HTR-8/SVneo (cell line): ENCODE measurements around the gene TGDS.
"Not testable (repeated sequence)": the region's sequence is repeated elsewhere in the genome, so short reads cannot be mapped to it uniquely, and the experiment has no call there.

ENCODE experiments used
- DNase-seq: peaks from one replicate; pipeline ENCODE4 v3.0.0; 2011; ENCODE audit warnings: low spot score, mixed read lengths; ENCODE audit not compliant: insufficient read length
- FAIRE-seq: peaks from 2 replicates; lab custom pipeline; 2011; peaks lifted over from hg19 to GRCh38; lab: Jason Lieb, UNC

Gene TGDS

GRCh38 chr13:94595950-94596574 lies at the start of gene TGDS:
Gene TGDS, minus strand, starts transcription at chr13:94596152. Its CDS starts 16 bp downstream, at chr13:94596136.
- DNase-seq (peak; percentile 75), FAIRE-seq (no peak)

DNA sequence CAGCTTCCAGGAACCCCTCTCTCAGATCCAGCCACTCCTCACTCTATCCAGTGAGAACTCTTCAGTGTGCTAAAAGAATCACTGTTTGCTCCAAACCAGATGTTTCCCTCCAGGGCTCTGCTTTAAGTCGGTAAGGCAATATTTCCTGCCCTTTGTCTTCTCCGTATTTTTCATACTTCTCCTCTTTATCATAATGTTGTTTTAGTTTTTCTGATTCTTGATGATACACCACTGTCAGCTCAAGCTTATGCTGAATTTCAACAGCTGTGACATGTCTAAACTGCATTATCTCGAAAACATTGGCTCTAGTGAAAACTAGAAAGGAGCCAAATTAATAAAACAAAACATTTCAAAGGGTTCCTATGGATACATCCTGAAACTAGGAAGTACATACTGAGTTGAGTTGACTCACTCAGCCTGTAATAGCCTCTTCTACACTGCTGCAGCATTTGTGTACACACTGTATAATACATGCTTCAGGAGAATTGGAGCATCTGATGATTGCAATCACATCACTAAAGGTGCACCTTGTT lies 45.5 kb upstream of the TGDS start:
- FAIRE-seq (no peak), DNase-seq (no peak)

DNA sequence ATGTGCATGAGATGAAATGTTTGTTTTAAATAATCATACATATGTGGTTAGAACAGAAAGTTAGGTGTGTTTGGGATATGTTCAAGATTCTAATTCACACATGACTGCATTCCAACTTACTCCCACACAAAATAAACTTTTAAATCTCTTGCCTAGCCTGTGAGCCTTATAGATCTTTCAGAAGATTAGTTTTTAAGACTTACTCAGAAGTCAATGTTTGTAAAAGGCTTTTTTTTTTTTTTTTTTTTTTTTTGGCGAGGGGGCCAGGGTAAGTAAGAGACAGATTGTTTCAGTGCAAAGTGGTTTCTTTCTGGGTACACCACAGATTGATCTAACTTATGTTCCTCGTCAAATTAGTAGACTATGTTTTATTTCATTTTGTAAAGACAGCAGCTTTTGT lies 44.8 kb upstream of the TGDS start:
- no peak for DNase-seq
- FAIRE-seq = no peak

GRCh38 chr13:94637677-94638076 lies 41.7 kb upstream of the TGDS start:
- FAIRE-seq, DNase-seq: not testable (repeated sequence)

GRCh38 chr13:94636942-94637578 lies 41.1 kb upstream of the TGDS start:
- FAIRE-seq (no peak), DNase-seq (no peak)

- FAIRE-seq, DNase-seq: not testable (repeated sequence)
Observed at GRCh38 chr13:94636096-94636495, 40.1 kb upstream of the TGDS start.

DNA sequence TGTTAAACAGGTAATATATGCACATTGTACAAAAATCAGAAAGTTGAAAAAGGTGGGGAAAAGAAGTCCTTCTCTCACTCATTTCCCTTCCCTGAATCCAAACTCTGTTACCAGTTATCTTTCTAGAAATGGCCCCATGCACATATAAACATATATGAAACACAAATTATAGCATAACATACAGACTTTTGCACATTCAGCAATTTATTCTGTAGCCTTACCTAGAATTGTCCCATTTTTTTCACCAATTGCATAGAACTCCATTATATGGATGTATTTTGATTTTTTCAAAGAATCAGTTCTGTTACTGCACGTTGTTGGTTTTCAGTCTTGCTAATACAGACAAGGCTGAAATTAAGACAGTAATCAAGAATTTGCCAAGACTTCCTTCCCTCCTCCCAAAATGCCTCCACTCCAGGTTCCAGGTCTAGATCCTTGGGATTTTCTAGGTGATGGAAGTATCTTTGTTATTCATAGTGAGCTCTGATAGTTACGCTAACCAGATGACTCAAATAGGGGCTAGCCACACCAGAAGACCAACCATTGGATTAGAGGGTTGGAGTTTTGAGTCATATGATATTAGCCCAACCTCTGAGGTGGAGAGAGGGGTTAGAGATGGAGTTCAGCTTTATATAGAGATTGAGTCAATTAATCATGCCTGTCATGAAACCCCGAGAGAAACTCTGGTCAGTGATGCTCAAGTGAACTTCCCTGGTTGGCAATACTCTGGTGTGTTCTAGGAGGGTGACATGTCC lies 36.5 kb upstream of the TGDS start:
- FAIRE-seq (no peak), DNase-seq (no peak)

- no peak for FAIRE-seq
- no peak for DNase-seq
Observed at GRCh38 chr13:94630858-94631257, 34.9 kb upstream of the TGDS start.

DNA sequence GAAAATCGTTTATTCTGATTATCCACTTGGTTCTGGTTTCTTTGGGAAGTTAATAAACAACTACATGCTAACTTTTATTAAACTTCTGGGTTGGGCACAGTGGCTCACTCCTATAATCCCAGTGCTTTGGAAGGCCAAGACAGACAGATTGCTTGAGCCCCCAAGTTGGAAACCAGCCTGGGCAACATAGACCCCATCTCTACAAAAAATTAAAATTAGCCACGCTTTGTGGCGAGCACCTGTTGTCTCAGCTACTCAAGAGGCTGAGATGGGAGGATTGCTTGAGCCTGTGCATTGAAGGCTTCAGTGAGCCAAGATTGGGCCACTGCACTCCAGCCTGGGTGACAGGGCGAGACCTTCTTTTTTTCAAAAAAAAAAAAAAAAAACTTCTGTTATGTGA lies 27.4 kb upstream of the TGDS start:
- FAIRE-seq = no peak
- no peak for DNase-seq

DNA sequence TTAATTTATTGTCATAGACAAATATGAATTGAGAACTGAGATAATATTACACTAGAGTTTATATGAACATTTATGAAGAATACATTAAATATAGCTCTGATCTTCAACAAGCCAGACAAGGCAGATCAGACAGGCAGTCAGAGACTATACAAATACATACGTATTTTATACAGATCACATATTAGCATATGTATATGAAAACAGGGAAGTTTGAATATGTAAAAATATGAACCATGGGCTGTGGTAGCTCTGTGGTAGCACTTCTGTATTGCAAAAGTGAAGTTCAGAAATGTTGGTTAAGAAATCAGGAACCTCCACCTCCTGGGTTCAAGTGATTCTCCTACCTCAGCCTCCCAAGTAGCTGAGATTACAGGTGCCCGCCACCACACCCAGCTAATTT lies 26.4 kb upstream of the TGDS start:
- no peak for DNase-seq
- FAIRE-seq = no peak

GRCh38 chr13:94620286-94620896 lies 24.4 kb upstream of the TGDS start:
- no peak for FAIRE-seq

DNA sequence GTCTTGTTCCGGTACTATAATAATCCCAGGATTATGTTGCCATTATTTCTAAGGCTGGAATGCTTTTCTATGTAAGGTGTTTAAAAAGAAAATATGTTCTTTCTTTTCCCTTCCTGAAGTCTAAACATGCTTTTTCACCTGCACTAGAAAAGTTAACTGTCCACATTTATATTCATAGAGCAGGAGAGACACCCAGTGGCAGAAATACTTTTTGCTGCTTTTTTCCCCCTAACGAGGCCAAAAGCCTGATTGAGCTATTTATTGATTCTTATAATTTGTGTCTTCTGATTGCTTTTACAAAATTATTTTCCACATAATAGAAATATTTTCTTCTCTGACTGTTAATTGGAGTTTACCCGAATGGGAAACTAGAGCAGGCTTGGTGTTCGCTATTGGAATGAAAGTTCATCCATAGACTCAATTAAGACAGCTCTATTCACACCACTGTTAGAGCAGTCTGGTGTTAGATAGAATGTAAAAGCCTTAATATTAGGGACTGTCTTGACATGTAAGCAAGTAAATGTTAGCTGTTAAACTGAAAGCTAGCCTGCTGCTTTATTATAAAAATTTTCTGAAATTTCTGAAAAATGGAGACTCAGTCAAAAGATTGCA lies 21.5 kb upstream of the TGDS start:
- no peak for DNase-seq
- no peak for FAIRE-seq

More at GRCh38 chr13:94620286-94620896, 24.4 kb upstream of the TGDS start:
- DNase-seq = no peak

GRCh38 chr13:94613051-94613450 lies 17.1 kb upstream of the TGDS start:
- DNase-seq (no peak), FAIRE-seq (no peak)

- DNase-seq = no peak
- FAIRE-seq = no peak
Observed at GRCh38 chr13:94612050-94612449, 16.1 kb upstream of the TGDS start.

- DNase-seq (no peak), FAIRE-seq (no peak)
Observed at GRCh38 chr13:94610475-94610874, 14.5 kb upstream of the TGDS start.

DNA sequence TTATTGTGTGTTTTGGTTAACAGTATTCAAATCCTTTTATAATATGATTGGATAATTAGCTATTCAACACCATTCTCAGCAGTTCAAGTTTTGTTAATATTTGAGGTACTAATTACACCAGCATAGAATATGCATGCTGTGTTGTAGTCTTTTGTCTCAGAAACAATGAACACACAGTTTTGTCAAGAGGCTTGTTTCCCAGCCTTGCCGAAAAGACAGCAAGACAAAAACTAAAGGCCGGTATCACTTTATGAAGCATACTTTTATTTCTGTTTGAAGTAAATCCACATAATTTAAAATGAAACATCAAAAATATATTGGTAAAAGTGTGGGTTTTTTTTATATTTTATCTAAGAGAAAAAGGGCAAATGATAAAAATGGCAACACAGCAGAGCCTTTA lies 13.2 kb upstream of the TGDS start:
- DNase-seq (no peak), FAIRE-seq (no peak)

DNA sequence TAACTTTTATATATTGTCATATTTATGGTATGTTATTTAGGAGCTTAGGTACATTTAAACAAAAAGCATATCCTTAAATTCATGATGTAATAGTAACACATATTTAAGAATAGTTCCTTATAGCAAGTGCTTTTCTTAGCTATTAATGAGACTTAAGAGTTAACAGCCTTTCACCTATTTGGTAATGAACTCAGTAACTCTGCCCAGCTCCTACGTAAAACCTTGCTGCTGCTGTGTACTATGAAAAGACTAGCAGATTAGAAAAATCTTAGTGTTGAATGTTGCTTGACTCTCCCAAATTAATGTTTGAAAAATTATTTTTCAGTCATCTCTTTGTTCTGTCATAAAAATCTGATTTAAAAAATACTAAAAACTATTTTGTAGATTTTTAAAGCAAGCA lies 12.6 kb upstream of the TGDS start:
- FAIRE-seq (no peak), DNase-seq (no peak)

- no peak for FAIRE-seq
- no peak for DNase-seq
Observed at GRCh38 chr13:94607939-94608338, 12.0 kb upstream of the TGDS start.

DNA sequence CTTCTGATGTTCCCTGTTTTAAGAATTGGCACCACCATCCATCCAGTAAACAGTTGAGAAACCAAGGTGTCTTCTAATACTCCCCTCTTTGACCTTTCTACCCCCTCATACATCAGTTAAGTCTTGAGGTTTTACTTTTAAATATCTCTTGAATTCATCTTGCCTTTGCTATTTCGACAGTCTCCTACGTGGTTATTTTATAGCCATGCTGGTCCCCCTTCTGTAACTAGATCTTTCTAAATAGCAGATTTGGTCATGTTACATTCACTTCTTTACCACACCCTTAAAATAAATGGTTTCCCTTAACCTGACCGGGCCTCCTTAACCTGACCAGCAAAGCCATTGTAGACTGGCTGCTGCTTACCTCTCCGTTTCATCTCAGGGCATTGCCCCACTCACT lies 11.1 kb upstream of the TGDS start:
- DNase-seq (no peak), FAIRE-seq (no peak)

DNA sequence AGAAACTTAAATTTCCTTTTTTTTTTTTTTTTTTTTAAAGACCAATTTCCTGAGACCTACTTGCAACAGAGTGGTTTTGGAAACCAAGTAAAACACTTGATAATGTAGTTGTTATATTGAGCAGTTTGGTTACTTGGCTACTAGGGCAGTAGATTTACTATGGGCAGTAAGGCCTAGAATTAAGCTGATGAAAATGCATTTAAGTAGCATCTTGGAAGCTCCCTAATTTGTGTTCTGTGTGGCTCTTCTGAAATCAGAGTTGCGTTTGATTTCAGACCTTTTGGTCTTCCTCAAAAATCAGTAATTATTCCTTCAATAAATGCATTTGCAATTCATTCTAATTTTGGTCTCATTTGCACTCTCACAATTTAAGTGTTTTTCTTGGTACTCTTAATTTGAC lies 6.5 kb upstream of the TGDS start:
- FAIRE-seq (no peak), DNase-seq (no peak)
